HCT116 (cell line): ENCODE data around the gene MAJIN. TPM values are rescaled to one million over a fixed set of nuclear protein-coding genes. Genes with fewer than 3 reads are reported as not detected.

Source experiments
- ATAC-seq: fragments of 200-7000 bp; cut with Tn5 transposase; 2 replicates; pipeline ENCODE4 v1.9.1; 2020; ENCODE audit warnings: mild to moderate bottlenecking, moderate library complexity
- BruUV-seq: library from RNA; stranded (reverse); fragments of 400-500 nt; replicated peaks from 2 replicates; lab custom pipeline; 2021; lab: Mats Ljungman, UMichigan
- CTCF ChIA-PET: fragments of 300-600 bp; sonication (Branson Sonifier 250); formaldehyde crosslinking; loops from one replicate; lab custom pipeline; 2021; ENCODE audit warnings: antibody characterized with exemption; lab: Charles Lee
- POLR2A ChIA-PET: fragments of 300-600, 350-600 bp; sonication (Branson Sonifier 250); formaldehyde crosslinking; loops from one replicate; lab custom pipeline; 2021; ENCODE audit warnings: antibody characterized with exemption; lab: Charles Lee
- RAD21 ChIA-PET, 2 experiments: fragments of 300-600 bp; sonication (Branson Sonifier 250); formaldehyde crosslinking; loops; one replicate each; lab custom pipeline; 2023; ENCODE audit warnings: low total read pairs in 2 of 2; ENCODE audit not compliant: uncharacterized antibody in 2 of 2, unreplicated experiment in 2 of 2, low non-redundant PET in 1 of 2; lab: Charles Lee
- DNase-seq: peaks from one replicate; pipeline ENCODE4 v3.0.0-alpha.2; 2010; ENCODE audit warnings: low read depth, low spot score
- H2AFZ ChIP-seq: fragments of 200-600 bp; shearing (Covaris generic), sonication (generic); 2 replicates; pipeline ENCODE4 v1.6.1; 2017; ENCODE audit warnings: low read depth, mixed run types, mixed read lengths, antibody characterized with exemption, low read length; ENCODE audit not compliant: poor library complexity, severe bottlenecking
- H3K27ac ChIP-seq: 2 replicates; pipeline ENCODE4 v1.5.1; 2012; ENCODE audit warnings: low read depth, low read length
- H3K27me3 ChIP-seq: fragments of 200-600 bp; sonication (generic); 2 replicates; pipeline ENCODE4 v1.6.1; 2016; ENCODE audit warnings: mixed run types, low read length, mixed read lengths; ENCODE audit not compliant: insufficient read depth
- H3K36me3 ChIP-seq, 2 experiments: fragments of 200-500 bp in 1 of 2; fragments of 200-600 bp in 1 of 2; sonication (Bioruptor generic) in 1 of 2; sonication (generic) in 1 of 2; 2 replicates each; pipeline versions ENCODE4 v1.5.1 to v1.6.1; 2014 to 2016; ENCODE audit warnings: low read length in 2 of 2, inconsistent platforms in 1 of 2, mixed read lengths in 1 of 2, mixed run types in 1 of 2; ENCODE audit not compliant: insufficient read depth in 2 of 2, control insufficient read depth in 1 of 2
- H3K4me1 ChIP-seq, 2 experiments: fragments of 200-600 bp in 1 of 2; sonication (generic) in 1 of 2; 2 replicates each; pipeline versions ENCODE4 v1.5.1 to v1.6.1; 2012 to 2017; ENCODE audit warnings: low read length in 2 of 2, inconsistent platforms in 1 of 2, mild to moderate bottlenecking in 1 of 2, mixed read lengths in 1 of 2, mixed run types in 1 of 2, moderate library complexity in 1 of 2; ENCODE audit not compliant: insufficient read depth in 2 of 2, control insufficient read depth in 1 of 2
- H3K4me2 ChIP-seq: fragments of 200-600 bp; sonication (generic); 2 replicates; pipeline ENCODE4 v1.6.1; 2017; ENCODE audit warnings: mixed run types, low read length, mixed read lengths
- H3K4me3 ChIP-seq, 2 experiments: fragments of 200-600 bp in 1 of 2; sonication (generic) in 1 of 2; replicated peaks in 1 of 2; 2 replicates each; pipeline ENCODE4 v1.5.1; 2011 to 2016; ENCODE audit warnings: low read length in 2 of 2, control low read depth in 1 of 2, low read depth in 1 of 2, mild to moderate bottlenecking in 1 of 2, mixed read lengths in 1 of 2, mixed run types in 1 of 2
- H3K79me2 ChIP-seq: fragments of 200-600 bp; sonication (generic); 2 replicates; pipeline ENCODE4 v1.6.1; 2017; ENCODE audit warnings: mild to moderate bottlenecking, mixed run types, low read length, moderate library complexity, mixed read lengths; ENCODE audit not compliant: insufficient read depth
- H3K9ac ChIP-seq: fragments of 200-600 bp; sonication (generic); 2 replicates; pipeline ENCODE4 v1.6.1; 2016; ENCODE audit warnings: low read length, mixed read lengths
- H3K9me2 ChIP-seq: fragments of 200-600 bp; sonication (generic), shearing (Covaris generic); 2 replicates; pipeline ENCODE4 v1.6.1; 2017; ENCODE audit warnings: mixed run types, mild to moderate bottlenecking, moderate library complexity; ENCODE audit not compliant: insufficient read depth
- H3K9me3 ChIP-seq, 2 experiments: fragments of 200-500 bp in 1 of 2; fragments of 200-600 bp in 1 of 2; sonication (Bioruptor generic) in 1 of 2; sonication (generic) in 1 of 2; 2 replicates each; pipeline ENCODE4 v1.6.1; 2014 to 2017; ENCODE audit warnings: low read length in 2 of 2, mixed read lengths in 2 of 2, inconsistent platforms in 1 of 2, low read depth in 1 of 2, mild to moderate bottlenecking in 1 of 2, mixed run types in 1 of 2, moderate library complexity in 1 of 2; ENCODE audit not compliant: control insufficient read depth in 1 of 2, insufficient read depth in 1 of 2
- H4K20me1 ChIP-seq: fragments of 200-600 bp; sonication (generic), shearing (Covaris generic); 2 replicates; pipeline ENCODE4 v1.6.1; 2017; ENCODE audit warnings: mixed run types, mild to moderate bottlenecking, moderate library complexity; ENCODE audit not compliant: insufficient read depth
- CBX3 ChIP-seq: IDR thresholded peaks from 2 replicates; pipeline ENCODE4 v1.6.1; 2012; ENCODE audit warnings: low read depth
- EGR1 ChIP-seq: IDR thresholded peaks from 2 replicates; pipeline ENCODE4 v1.6.1; 2012; ENCODE audit warnings: low read depth
- EZH2 ChIP-seq: fragments of 200-600 bp; sonication (generic); IDR thresholded peaks from 2 replicates; pipeline ENCODE4 v1.6.1; 2017; ENCODE audit warnings: antibody characterized with exemption, mixed run types
- EZH2phosphoT487 ChIP-seq: fragments of 200-600 bp; IDR thresholded peaks from 2 replicates; pipeline ENCODE4 v1.6.1; 2018; ENCODE audit warnings: antibody characterized with exemption, borderline replicate concordance
- POLR2A ChIP-seq: IDR thresholded peaks from 2 replicates; pipeline ENCODE4 v1.7.0; 2011; ENCODE audit warnings: borderline replicate concordance; ENCODE audit not compliant: insufficient read depth, insufficient read length; ENCODE audit errors: extremely low read depth
- POLR2AphosphoS5 ChIP-seq: IDR thresholded peaks from 2 replicates; pipeline ENCODE4 v1.6.1; 2011; ENCODE audit warnings: mild to moderate bottlenecking, low read depth, low read length, moderate library complexity
- ZNF274 ChIP-seq: fragments of 200-500 bp; sonication (Bioruptor generic); IDR thresholded peaks from 2 replicates; pipeline ENCODE4 v1.6.1; 2014; ENCODE audit warnings: mild to moderate bottlenecking, low read depth, low read length, inconsistent platforms
- intact Hi-C: fragments of 100-400 bp; cut with micrococcal nuclease; formaldehyde crosslinking; loops from 2 replicates; pipeline ENCODE4 v1.10.0; 2022
- total RNA-seq: library from RNA; stranded (reverse); gene quantifications from one replicate; pipeline ENCODE4 v1.2.1, GENCODE V29; 2021; ENCODE audit not compliant: unreplicated experiment
- TF ChIP-seq, protein P1 (sequence below): IDR thresholded peaks from 2 replicates; pipeline ENCODE4 v1.6.1; 2012
- TF ChIP-seq, protein P2 (sequence below): IDR thresholded peaks from 2 replicates; pipeline ENCODE4 v1.6.1; 2012; ENCODE audit warnings: low read depth

Gene MAJIN
- total RNA-seq, 1 experiment from 2014 or later = not detected

- no peak overlapping the region for H3K4me3 ChIP-seq
- H3K9me3 ChIP-seq = no peaks in the 10 kb centered on the region
- intact Hi-C loops = no loop called here
- H3K9ac ChIP-seq = no peak overlapping the region
- no peak overlapping the region for H2AFZ ChIP-seq
- no peak for DNase-seq
- no peak overlapping the region for H3K27ac ChIP-seq
- no peaks in the 10 kb centered on the region for H3K27me3 ChIP-seq
- TF ChIP-seq CBX3 = no peak
- TF ChIP-seq EGR1 = no peak
- TF ChIP-seq POLR2A = no peak
- TF ChIP-seq, protein P1, sequence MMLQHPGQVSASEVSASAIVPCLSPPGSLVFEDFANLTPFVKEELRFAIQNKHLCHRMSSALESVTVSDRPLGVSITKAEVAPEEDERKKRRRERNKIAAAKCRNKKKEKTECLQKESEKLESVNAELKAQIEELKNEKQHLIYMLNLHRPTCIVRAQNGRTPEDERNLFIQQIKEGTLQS = no peak
- TF ChIP-seq, protein P2, sequence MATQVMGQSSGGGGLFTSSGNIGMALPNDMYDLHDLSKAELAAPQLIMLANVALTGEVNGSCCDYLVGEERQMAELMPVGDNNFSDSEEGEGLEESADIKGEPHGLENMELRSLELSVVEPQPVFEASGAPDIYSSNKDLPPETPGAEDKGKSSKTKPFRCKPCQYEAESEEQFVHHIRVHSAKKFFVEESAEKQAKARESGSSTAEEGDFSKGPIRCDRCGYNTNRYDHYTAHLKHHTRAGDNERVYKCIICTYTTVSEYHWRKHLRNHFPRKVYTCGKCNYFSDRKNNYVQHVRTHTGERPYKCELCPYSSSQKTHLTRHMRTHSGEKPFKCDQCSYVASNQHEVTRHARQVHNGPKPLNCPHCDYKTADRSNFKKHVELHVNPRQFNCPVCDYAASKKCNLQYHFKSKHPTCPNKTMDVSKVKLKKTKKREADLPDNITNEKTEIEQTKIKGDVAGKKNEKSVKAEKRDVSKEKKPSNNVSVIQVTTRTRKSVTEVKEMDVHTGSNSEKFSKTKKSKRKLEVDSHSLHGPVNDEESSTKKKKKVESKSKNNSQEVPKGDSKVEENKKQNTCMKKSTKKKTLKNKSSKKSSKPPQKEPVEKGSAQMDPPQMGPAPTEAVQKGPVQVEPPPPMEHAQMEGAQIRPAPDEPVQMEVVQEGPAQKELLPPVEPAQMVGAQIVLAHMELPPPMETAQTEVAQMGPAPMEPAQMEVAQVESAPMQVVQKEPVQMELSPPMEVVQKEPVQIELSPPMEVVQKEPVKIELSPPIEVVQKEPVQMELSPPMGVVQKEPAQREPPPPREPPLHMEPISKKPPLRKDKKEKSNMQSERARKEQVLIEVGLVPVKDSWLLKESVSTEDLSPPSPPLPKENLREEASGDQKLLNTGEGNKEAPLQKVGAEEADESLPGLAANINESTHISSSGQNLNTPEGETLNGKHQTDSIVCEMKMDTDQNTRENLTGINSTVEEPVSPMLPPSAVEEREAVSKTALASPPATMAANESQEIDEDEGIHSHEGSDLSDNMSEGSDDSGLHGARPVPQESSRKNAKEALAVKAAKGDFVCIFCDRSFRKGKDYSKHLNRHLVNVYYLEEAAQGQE = no peak
- no peak for TF ChIP-seq ZNF274
- TF ChIP-seq POLR2AphosphoS5 = no peak
- TF ChIP-seq EZH2 = no peak
- TF ChIP-seq EZH2phosphoT487 = no peak
- ChIA-PET POLR2A (no interaction called here), RAD21 (no interaction called here), CTCF (no interaction called here)
- no peaks in the 10 kb centered on the region for H3K36me3 ChIP-seq
- H4K20me1 ChIP-seq = no peaks in the 10 kb centered on the region
- H3K9me2 ChIP-seq = no peaks in the 10 kb centered on the region
- no peaks in the 10 kb centered on the region for H3K79me2 ChIP-seq
- no TSS peak for BruUV-seq
- H3K4me2 ChIP-seq = no peak overlapping the region
- peaks cover 0 to 3% of the 10 kb centered on the region in 2 experiments; a peak in 1 of 4 replicates for H3K4me1 ChIP-seq
- ATAC-seq = no peak
Observed at GRCh38 chr11:64974124-64974523, 2.2 kb upstream of the MAJIN start.
